Glutamatergic neuron (in vitro differentiated cells): Measurements from ENCODE around the gene CDH26. TPM values are rescaled to one million over a fixed set of nuclear protein-coding genes. Genes with fewer than 3 reads are reported as not detected.

Experiments used
- DNase-seq: peaks from one replicate; pipeline ENCODE4 v3.0.0; 2022
- H3K27ac Mint-ChIP-seq: one replicate; pipeline ENCODE4 v1.8.0; 2020; ENCODE audit warnings: mild to moderate bottlenecking, mixed read lengths, inconsistent platforms; ENCODE audit not compliant: unreplicated experiment
- H3K27me3 Mint-ChIP-seq: one replicate; pipeline ENCODE4 v1.8.0; 2020; ENCODE audit warnings: mild to moderate bottlenecking, moderate library complexity, mixed read lengths, inconsistent platforms; ENCODE audit not compliant: unreplicated experiment
- H3K36me3 Mint-ChIP-seq: one replicate; pipeline ENCODE4 v1.8.0; 2020; ENCODE audit warnings: mild to moderate bottlenecking, mixed read lengths, inconsistent platforms; ENCODE audit not compliant: unreplicated experiment
- H3K4me1 Mint-ChIP-seq: one replicate; pipeline ENCODE4 v1.8.0; 2020; ENCODE audit warnings: mild to moderate bottlenecking, low read depth, mixed read lengths, inconsistent platforms; ENCODE audit not compliant: unreplicated experiment
- H3K4me3 Mint-ChIP-seq: one replicate; pipeline ENCODE4 v1.8.0; 2020; ENCODE audit warnings: mild to moderate bottlenecking, mixed read lengths, inconsistent platforms; ENCODE audit not compliant: unreplicated experiment
- H3K9me3 Mint-ChIP-seq: one replicate; pipeline ENCODE4 v1.8.0; 2020; ENCODE audit warnings: mild to moderate bottlenecking, moderate library complexity, mixed read lengths, inconsistent platforms; ENCODE audit not compliant: unreplicated experiment
- total RNA-seq: library from RNA; stranded (reverse); fragmentation: NEBNext Ultra II Directional; extraction: Animal tissue kit (Norgen Biotek cat#: 25700); gene quantifications from one replicate; pipeline ENCODE4 v1.2.1, GENCODE V29; 2021; ENCODE audit not compliant: unreplicated experiment
- TF ChIP-seq, protein P1 (sequence below): fragments of 200-600 bp; sonication (generic); IDR thresholded peaks from one replicate; pipeline ENCODE4 v1.5.0; 2021; ENCODE audit not compliant: partially characterized antibody, unreplicated experiment

The CDH26 gene
- total RNA-seq, 1 donor from 2014 or later: 0.76 TPM

GRCh38 chr20:59937150-59937549, 21.1 kb upstream of the CDH26 start:
- H3K27me3 Mint-ChIP-seq: peaks cover 2% of the 10 kb centered on the region
- H3K27ac Mint-ChIP-seq: no peak overlapping the region
- peaks cover 9% of the 10 kb centered on the region for H3K9me3 Mint-ChIP-seq
- DNase-seq: no peak
- peaks cover 10% of the 10 kb centered on the region for H3K4me1 Mint-ChIP-seq
- no peak overlapping the region for H3K4me3 Mint-ChIP-seq
- H3K36me3 Mint-ChIP-seq: no peaks in the 10 kb centered on the region
- TF ChIP-seq, protein P1, sequence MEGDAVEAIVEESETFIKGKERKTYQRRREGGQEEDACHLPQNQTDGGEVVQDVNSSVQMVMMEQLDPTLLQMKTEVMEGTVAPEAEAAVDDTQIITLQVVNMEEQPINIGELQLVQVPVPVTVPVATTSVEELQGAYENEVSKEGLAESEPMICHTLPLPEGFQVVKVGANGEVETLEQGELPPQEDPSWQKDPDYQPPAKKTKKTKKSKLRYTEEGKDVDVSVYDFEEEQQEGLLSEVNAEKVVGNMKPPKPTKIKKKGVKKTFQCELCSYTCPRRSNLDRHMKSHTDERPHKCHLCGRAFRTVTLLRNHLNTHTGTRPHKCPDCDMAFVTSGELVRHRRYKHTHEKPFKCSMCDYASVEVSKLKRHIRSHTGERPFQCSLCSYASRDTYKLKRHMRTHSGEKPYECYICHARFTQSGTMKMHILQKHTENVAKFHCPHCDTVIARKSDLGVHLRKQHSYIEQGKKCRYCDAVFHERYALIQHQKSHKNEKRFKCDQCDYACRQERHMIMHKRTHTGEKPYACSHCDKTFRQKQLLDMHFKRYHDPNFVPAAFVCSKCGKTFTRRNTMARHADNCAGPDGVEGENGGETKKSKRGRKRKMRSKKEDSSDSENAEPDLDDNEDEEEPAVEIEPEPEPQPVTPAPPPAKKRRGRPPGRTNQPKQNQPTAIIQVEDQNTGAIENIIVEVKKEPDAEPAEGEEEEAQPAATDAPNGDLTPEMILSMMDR: no peak

- Mint-ChIP-seq H3K4me1 (peaks cover 10% of the 10 kb centered on the region), H3K9me3 (peaks cover 7% of the 10 kb centered on the region), H3K4me3 (peak overlapping the region; percentile 85), H3K36me3 (no peaks in the 10 kb centered on the region), H3K27ac (no peak overlapping the region), H3K27me3 (peaks cover 2% of the 10 kb centered on the region)
- TF ChIP-seq, protein P1: no peak
- no peak for DNase-seq
Observed at GRCh38 chr20:59938221-59938620, 20.0 kb upstream of the CDH26 start.

DNA sequence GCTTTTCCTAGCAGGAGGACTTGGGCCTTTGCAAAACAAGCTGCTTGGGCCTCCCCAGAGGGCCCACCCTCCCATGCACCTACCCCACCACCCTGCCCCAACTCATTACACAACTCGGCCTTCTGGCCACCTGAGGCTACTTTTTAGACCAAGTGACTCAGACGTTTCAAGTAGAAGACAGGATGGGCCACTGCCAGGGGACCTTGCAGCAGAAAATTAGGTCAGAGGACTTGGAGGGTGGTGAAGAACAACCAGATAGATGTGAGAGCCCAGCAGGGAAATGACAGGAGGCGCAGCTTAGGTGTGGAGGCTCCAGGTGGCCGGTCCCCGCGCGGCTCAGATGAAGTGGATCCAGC, 19.5 kb upstream of the CDH26 start:
- Mint-ChIP-seq H3K36me3 (no peaks in the 10 kb centered on the region), H3K27ac (peak overlapping the region; percentile 64), H3K4me3 (peak overlapping the region; percentile 85), H3K27me3 (peaks cover 2% of the 10 kb centered on the region), H3K4me1 (peaks cover 10% of the 10 kb centered on the region), H3K9me3 (peaks cover 7% of the 10 kb centered on the region)
- DNase-seq: no peak
- TF ChIP-seq, protein P1: no peak

DNA sequence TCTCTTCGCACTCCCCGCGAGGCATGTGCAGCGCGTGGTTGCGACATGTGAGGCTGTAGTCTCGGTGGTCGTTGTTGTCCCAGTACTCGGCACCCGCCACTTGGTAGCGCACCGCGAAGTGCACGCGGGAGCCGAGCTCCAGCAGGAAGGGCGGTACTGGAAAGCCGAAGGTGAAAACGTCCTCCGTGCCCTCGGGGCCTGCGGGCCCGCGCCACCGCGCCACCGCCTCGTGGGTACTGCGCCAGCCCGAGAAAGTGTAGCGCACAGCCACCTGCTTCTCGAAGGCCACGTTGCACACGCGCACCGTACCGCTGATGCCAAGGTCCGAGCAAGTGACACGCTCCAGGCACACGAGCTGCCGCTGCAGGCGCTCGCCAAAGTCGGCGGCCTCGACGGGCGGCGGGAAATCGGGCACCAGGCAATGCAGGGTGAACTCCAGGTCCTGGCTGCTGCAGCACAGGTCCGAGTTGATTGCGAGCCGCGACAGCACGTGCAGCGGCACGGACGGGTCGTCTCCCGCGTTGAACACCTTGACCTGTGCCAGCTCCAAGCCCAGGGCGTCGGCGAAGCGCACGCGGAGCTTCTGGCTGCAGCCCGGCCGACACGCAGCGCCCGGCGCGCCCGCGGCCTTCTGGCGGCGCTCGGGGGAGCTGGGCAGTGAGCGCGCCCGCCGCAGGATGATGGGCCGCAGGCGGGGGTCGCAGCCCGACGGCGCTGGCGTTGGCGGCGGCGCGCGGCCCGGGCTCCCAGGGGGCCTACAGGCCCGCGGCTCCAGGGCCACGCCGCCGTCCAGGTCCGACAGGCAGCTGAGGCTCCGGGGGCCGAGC, 19.0 kb upstream of the CDH26 start:
- TF ChIP-seq, protein P1: no peak
- Mint-ChIP-seq H3K27me3 (peaks cover 4% of the 10 kb centered on the region), H3K4me1 (peaks cover 13% of the 10 kb centered on the region), H3K27ac (no peak overlapping the region), H3K9me3 (peaks cover 6% of the 10 kb centered on the region), H3K36me3 (no peaks in the 10 kb centered on the region), H3K4me3 (no peak overlapping the region)
- DNase-seq: peak; percentile 42

DNA sequence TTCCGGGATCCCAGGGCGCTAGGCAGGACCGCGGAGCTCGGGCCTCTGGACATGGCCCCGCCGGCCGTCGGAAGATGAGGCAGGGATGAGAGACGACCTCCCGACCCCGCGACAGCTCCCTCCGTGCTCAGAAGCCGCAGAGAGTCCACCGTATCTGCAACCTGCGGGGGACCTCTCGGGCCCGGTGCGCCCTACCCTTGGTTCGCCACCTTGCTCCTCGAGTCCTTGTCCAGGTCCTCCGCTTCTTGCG, 18.4 kb upstream of the CDH26 start:
- Mint-ChIP-seq H3K4me1 (peaks cover 16% of the 10 kb centered on the region), H3K9me3 (peaks cover 6% of the 10 kb centered on the region), H3K4me3 (peak overlapping the region; percentile 81), H3K27ac (no peak overlapping the region), H3K27me3 (peaks cover 4% of the 10 kb centered on the region), H3K36me3 (no peaks in the 10 kb centered on the region)
- DNase-seq: peak; percentile 44
- TF ChIP-seq, protein P1: no peak
